Breast epithelium (tissue), 3 donors: ENCODE data around the gene SECTM1.
"Not testable (repeated sequence)": the region's sequence is repeated elsewhere in the genome, so short reads cannot be mapped to it uniquely, and the experiment has no call there.

Source experiments
- POLR2A ChIP-seq: fragments of 450-650 bp; IDR thresholded peaks from one replicate; pipeline ENCODE4 v1.6.1; 2016; ENCODE audit warnings: antibody characterized with exemption, mild to moderate bottlenecking, moderate library complexity
- POLR2AphosphoS5 ChIP-seq, 3 donors: sonication (generic); formaldehyde crosslinking; IDR thresholded peaks; one replicate each; pipeline ENCODE4 v1.6.1; 2017; ENCODE audit warnings: antibody characterized with exemption in 3 of 3
- TF ChIP-seq, protein P1 (sequence below), 3 donors: fragments of 450-650 bp; IDR thresholded peaks; one replicate each; pipeline ENCODE4 v1.5.1; 2016 to 2017; ENCODE audit warnings: antibody characterized with exemption in 3 of 3, mild to moderate bottlenecking in 3 of 3, moderate library complexity in 3 of 3

- TF ChIP-seq POLR2A; POLR2AphosphoS5 (IDR thresholded peaks at IDR 0.05): not testable (repeated sequence)
- TF ChIP-seq, protein P1, sequence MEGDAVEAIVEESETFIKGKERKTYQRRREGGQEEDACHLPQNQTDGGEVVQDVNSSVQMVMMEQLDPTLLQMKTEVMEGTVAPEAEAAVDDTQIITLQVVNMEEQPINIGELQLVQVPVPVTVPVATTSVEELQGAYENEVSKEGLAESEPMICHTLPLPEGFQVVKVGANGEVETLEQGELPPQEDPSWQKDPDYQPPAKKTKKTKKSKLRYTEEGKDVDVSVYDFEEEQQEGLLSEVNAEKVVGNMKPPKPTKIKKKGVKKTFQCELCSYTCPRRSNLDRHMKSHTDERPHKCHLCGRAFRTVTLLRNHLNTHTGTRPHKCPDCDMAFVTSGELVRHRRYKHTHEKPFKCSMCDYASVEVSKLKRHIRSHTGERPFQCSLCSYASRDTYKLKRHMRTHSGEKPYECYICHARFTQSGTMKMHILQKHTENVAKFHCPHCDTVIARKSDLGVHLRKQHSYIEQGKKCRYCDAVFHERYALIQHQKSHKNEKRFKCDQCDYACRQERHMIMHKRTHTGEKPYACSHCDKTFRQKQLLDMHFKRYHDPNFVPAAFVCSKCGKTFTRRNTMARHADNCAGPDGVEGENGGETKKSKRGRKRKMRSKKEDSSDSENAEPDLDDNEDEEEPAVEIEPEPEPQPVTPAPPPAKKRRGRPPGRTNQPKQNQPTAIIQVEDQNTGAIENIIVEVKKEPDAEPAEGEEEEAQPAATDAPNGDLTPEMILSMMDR (IDR thresholded peaks at IDR 0.05), result not testable (repeated sequence)
Observed at GRCh38 chr17:82373072-82373452, 39.5 kb upstream of the SECTM1 start.
